PC-9 (cell line): ENCODE results near the gene OBP2A.

Source experiments
- EZH2 ChIP-seq: fragments of 200-600 bp; sonication (generic); IDR thresholded peaks from 2 replicates; pipeline ENCODE4 v1.8.0; 2017; ENCODE audit warnings: antibody characterized with exemption, low read depth
- TF ChIP-seq, protein P1 (sequence below): fragments of 200-600 bp; sonication (generic); conservative IDR thresholded peaks from 2 replicates; pipeline ENCODE4 v1.6.1; 2017; ENCODE audit warnings: mixed run types, antibody characterized with exemption, mild to moderate bottlenecking, moderate library complexity

DNA sequence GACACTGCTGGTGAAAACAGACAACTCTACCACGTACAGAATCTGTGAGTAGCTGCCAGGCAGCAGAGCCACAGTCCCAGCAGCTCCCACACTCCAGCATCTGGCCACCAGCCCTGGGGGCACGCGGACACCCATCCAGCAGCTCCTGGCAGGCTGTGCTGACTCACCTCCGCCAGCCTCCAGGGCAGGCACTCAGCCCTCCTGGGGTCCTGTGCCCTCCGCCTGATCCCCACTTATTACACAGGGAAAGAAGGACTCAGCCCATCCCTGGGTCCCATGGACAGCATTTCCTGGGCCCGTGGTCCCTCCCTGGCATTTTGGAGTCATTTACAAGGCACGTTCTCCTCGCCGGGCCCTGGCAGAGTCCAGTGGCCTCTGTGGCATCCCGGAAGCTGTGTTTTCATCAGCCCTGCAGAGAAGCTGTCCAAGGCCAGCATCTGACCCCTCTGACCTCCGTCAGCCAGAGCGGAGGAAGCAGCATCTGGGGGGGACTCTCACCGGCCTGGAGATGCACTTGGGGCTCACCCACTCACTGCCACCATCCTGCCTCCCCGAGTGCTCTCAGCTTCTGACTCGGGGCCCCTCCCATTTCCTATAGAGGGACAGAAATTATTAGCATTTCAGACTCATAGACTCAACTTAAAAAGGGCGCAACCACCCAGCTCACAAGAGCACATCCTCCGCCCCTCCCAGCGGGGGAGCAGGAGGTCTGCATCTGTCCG is 37.2 kb downstream of the OBP2A start:
- TF ChIP-seq, protein P1, sequence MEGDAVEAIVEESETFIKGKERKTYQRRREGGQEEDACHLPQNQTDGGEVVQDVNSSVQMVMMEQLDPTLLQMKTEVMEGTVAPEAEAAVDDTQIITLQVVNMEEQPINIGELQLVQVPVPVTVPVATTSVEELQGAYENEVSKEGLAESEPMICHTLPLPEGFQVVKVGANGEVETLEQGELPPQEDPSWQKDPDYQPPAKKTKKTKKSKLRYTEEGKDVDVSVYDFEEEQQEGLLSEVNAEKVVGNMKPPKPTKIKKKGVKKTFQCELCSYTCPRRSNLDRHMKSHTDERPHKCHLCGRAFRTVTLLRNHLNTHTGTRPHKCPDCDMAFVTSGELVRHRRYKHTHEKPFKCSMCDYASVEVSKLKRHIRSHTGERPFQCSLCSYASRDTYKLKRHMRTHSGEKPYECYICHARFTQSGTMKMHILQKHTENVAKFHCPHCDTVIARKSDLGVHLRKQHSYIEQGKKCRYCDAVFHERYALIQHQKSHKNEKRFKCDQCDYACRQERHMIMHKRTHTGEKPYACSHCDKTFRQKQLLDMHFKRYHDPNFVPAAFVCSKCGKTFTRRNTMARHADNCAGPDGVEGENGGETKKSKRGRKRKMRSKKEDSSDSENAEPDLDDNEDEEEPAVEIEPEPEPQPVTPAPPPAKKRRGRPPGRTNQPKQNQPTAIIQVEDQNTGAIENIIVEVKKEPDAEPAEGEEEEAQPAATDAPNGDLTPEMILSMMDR = no peak
- no peak for TF ChIP-seq EZH2
